ENCODE results near the gene SCN4A. TPM values are rescaled to one million over a fixed set of nuclear protein-coding genes. Genes with fewer than 3 reads are reported as not detected.
A peak's percentile ranks its signal among the peaks of the same experiment; 100 is the strongest.

Gene SCN4A
- total RNA-seq, 4 donors from 2014 or later = 0.80 to 1.5 (median 0.81) TPM

GRCh38 chr17:63963123-63963522 is 9.6 kb downstream of the SCN4A start:
- no peak for DNase-seq (ENCODE audit: low spot score in 2 of 2)
- 75 to 81% methylated on average over 4 of the region's 4 CpGs for WGBS, 2 donors
- no peak overlapping the region for H3K4me3 ChIP-seq (ENCODE audit: low read depth, poor library complexity, severe bottlenecking)
- intact Hi-C loops (cut with DNase I; ENCODE audit: low total_unique reads) = no loop called here
- TF ChIP-seq, protein P1, sequence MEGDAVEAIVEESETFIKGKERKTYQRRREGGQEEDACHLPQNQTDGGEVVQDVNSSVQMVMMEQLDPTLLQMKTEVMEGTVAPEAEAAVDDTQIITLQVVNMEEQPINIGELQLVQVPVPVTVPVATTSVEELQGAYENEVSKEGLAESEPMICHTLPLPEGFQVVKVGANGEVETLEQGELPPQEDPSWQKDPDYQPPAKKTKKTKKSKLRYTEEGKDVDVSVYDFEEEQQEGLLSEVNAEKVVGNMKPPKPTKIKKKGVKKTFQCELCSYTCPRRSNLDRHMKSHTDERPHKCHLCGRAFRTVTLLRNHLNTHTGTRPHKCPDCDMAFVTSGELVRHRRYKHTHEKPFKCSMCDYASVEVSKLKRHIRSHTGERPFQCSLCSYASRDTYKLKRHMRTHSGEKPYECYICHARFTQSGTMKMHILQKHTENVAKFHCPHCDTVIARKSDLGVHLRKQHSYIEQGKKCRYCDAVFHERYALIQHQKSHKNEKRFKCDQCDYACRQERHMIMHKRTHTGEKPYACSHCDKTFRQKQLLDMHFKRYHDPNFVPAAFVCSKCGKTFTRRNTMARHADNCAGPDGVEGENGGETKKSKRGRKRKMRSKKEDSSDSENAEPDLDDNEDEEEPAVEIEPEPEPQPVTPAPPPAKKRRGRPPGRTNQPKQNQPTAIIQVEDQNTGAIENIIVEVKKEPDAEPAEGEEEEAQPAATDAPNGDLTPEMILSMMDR (IDR thresholded peaks at IDR 0.05) = no peak
- no peak for TF ChIP-seq POLR2A (IDR thresholded peaks at IDR 0.05)

- DNase-seq (ENCODE audit: low spot score in 2 of 2) = no peak
- 56 to 64% methylated on average over 10 of the region's 10 CpGs for WGBS, 2 donors
- intact Hi-C loops (cut with DNase I; ENCODE audit: low total_unique reads) = no loop called here
- TF ChIP-seq POLR2A (IDR thresholded peaks at IDR 0.05) = no peak
- TF ChIP-seq, protein P1 (IDR thresholded peaks at IDR 0.05) = no peak
- H3K4me3 ChIP-seq (ENCODE audit: low read depth, poor library complexity, severe bottlenecking) = no peak overlapping the region
These were observed 10.4 kb downstream of the SCN4A start for GRCh38 chr17:63962298-63962744.

- WGBS, 2 donors = 17 to 20% methylated on average over 35 to 37 of the region's 37 CpGs
- TF ChIP-seq POLR2A (IDR thresholded peaks at IDR 0.05) = no peak
- TF ChIP-seq, protein P1 (IDR thresholded peaks at IDR 0.05) = no peak
- H3K4me3 ChIP-seq (ENCODE audit: low read depth, poor library complexity, severe bottlenecking) = no peak overlapping the region
- intact Hi-C loops (cut with DNase I; ENCODE audit: low total_unique reads) = no loop called here
- peak; percentile 54 to 95 for DNase-seq (ENCODE audit: low spot score in 2 of 2)
These were observed 11.1 kb downstream of the SCN4A start for GRCh38 chr17:63961355-63962212.

DNA sequence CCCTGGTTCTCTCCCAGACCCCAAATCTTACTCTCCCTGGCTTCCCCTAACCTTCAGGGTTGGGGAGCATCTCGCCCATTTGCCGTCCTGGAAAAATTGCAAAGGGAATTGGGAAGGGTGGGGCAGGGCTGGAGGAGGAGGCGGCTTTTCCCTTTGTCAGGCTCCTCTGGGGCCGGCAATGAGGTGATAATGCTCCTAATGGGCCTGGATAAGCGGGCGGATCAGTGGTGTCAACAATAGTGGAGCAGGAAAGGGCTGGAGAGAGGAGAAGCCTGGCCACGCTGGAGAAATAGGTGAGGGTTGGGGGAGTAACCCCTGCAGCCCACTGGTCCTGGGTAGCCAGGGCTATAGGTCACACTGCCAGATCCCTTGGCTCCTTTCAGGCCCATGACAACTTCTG is 12.3 kb downstream of the SCN4A start:
- H3K4me3 ChIP-seq (ENCODE audit: low read depth, poor library complexity, severe bottlenecking) = no peak overlapping the region
- no peak for DNase-seq (ENCODE audit: low spot score in 2 of 2)
- TF ChIP-seq POLR2A (IDR thresholded peaks at IDR 0.05) = no peak
- TF ChIP-seq, protein P1 (IDR thresholded peaks at IDR 0.05) = no peak
- WGBS, 2 donors = 61 to 73% methylated on average over 7 of the region's 7 CpGs
- intact Hi-C loops (cut with DNase I; ENCODE audit: low total_unique reads) = no loop called here

DNA sequence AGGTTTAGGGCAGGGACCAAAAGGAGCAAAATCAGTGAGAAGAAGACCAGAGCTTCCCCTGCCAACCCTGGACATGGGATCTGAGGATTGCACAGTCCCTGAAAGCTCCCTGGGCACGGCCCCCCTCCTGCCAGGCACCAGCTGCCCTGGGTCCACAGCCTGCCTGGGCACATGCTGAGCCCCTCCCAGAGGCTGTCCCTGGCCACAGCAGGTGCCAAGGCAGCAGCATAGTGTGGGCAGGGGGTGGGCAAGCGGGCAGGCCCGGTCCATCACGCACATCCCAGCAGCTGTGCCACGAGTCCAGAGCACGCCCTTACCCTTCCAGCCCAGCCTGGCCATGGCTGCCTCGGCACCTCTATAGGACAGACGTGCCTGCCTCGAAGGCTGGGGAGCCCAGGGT is 12.7 kb downstream of the SCN4A start:
- DNase-seq (ENCODE audit: low spot score in 2 of 2) = no peak
- no peak overlapping the region for H3K4me3 ChIP-seq (ENCODE audit: low read depth, poor library complexity, severe bottlenecking)
- intact Hi-C loops (cut with DNase I; ENCODE audit: low total_unique reads) = no loop called here
- TF ChIP-seq, protein P1 (IDR thresholded peaks at IDR 0.05) = no peak
- TF ChIP-seq POLR2A (IDR thresholded peaks at IDR 0.05) = no peak
- 71 to 83% methylated on average over 8 of the region's 9 CpGs for WGBS, 2 donors
